Measurements from ENCODE around the gene LRRC30.

The LRRC30 gene

GRCh38 chr18:7237673-7238272 lies 6.9 kb downstream of the LRRC30 start:
- peaks cover 0 to 8% of the 10 kb centered on the region in 2 donors for H3K27me3 ChIP-seq
- no peak overlapping the region for H3K27ac ChIP-seq
- no peaks in the 10 kb centered on the region for H3K4me1 ChIP-seq
- no peak for TF ChIP-seq CTCF (IDR thresholded peaks at IDR 0.05)
- intact Hi-C loops (cut with DNase I; ENCODE audit: low total_unique reads): no loop called here
- no peak overlapping the region for H3K4me3 ChIP-seq
- H3K9me3 ChIP-seq: no peaks in the 10 kb centered on the region
- no peak for DNase-seq
- no peaks in the 10 kb centered on the region for H3K36me3 ChIP-seq

- TF ChIP-seq CTCF (IDR thresholded peaks at IDR 0.05): no peak
- DNase-seq: no peak
- Histone ChIP-seq H3K27me3 (no peaks in the 10 kb centered on the region), H3K36me3 (no peaks in the 10 kb centered on the region), H3K9me3 (no peaks in the 10 kb centered on the region), H3K4me1 (no peaks in the 10 kb centered on the region), H3K4me3 (no peak overlapping the region), H3K27ac (no peak overlapping the region)
- intact Hi-C loops (cut with DNase I; ENCODE audit: low total_unique reads): no loop called here
These were observed 12.0 kb downstream of the LRRC30 start for GRCh38 chr18:7242926-7243325.

- no peak for TF ChIP-seq CTCF (IDR thresholded peaks at IDR 0.05)
- intact Hi-C loops (cut with DNase I; ENCODE audit: low total_unique reads): no loop called here
- H3K27me3 ChIP-seq: no peaks in the 10 kb centered on the region
- H3K9me3 ChIP-seq: no peaks in the 10 kb centered on the region
- no peak for DNase-seq
- no peaks in the 10 kb centered on the region for H3K4me1 ChIP-seq
- no peak overlapping the region for H3K4me3 ChIP-seq
- H3K36me3 ChIP-seq: no peaks in the 10 kb centered on the region
- no peak overlapping the region for H3K27ac ChIP-seq
These were observed 18.0 kb downstream of the LRRC30 start for GRCh38 chr18:7248877-7249276.

GRCh38 chr18:7254163-7254562 lies 23.3 kb downstream of the LRRC30 start:
- H3K36me3 ChIP-seq: no peaks in the 10 kb centered on the region
- no peak overlapping the region for H3K4me3 ChIP-seq
- DNase-seq: no peak
- no peak overlapping the region for H3K27ac ChIP-seq
- H3K9me3 ChIP-seq: no peaks in the 10 kb centered on the region
- TF ChIP-seq CTCF (IDR thresholded peaks at IDR 0.05): no peak
- H3K27me3 ChIP-seq: no peaks in the 10 kb centered on the region
- intact Hi-C loops (cut with DNase I; ENCODE audit: low total_unique reads): no loop called here
- H3K4me1 ChIP-seq: no peaks in the 10 kb centered on the region

- no peak for DNase-seq
- Histone ChIP-seq H3K9me3 (no peaks in the 10 kb centered on the region), H3K27me3 (no peaks in the 10 kb centered on the region), H3K27ac (no peak overlapping the region), H3K4me1 (no peaks in the 10 kb centered on the region), H3K36me3 (no peaks in the 10 kb centered on the region), H3K4me3 (no peak overlapping the region)
- no peak for TF ChIP-seq CTCF (IDR thresholded peaks at IDR 0.05)
- intact Hi-C loops (cut with DNase I; ENCODE audit: low total_unique reads): no loop called here
These were observed 24.2 kb downstream of the LRRC30 start for GRCh38 chr18:7255054-7255453.

- TF ChIP-seq CTCF (IDR thresholded peaks at IDR 0.05): no peak
- H3K27ac ChIP-seq: no peak overlapping the region
- intact Hi-C loops (cut with DNase I; ENCODE audit: low total_unique reads): no loop called here
- no peak for DNase-seq
- no peak overlapping the region for H3K4me3 ChIP-seq
- H3K9me3 ChIP-seq: no peaks in the 10 kb centered on the region
- no peaks in the 10 kb centered on the region for H3K27me3 ChIP-seq
- H3K4me1 ChIP-seq: no peaks in the 10 kb centered on the region
- no peaks in the 10 kb centered on the region for H3K36me3 ChIP-seq
These were observed 24.8 kb downstream of the LRRC30 start for GRCh38 chr18:7255643-7256042.
